Measurements from ENCODE around the gene RNASE11.
A peak's percentile ranks its signal among the peaks of the same experiment; 100 is the strongest.

RNASE11 gene

DNA sequence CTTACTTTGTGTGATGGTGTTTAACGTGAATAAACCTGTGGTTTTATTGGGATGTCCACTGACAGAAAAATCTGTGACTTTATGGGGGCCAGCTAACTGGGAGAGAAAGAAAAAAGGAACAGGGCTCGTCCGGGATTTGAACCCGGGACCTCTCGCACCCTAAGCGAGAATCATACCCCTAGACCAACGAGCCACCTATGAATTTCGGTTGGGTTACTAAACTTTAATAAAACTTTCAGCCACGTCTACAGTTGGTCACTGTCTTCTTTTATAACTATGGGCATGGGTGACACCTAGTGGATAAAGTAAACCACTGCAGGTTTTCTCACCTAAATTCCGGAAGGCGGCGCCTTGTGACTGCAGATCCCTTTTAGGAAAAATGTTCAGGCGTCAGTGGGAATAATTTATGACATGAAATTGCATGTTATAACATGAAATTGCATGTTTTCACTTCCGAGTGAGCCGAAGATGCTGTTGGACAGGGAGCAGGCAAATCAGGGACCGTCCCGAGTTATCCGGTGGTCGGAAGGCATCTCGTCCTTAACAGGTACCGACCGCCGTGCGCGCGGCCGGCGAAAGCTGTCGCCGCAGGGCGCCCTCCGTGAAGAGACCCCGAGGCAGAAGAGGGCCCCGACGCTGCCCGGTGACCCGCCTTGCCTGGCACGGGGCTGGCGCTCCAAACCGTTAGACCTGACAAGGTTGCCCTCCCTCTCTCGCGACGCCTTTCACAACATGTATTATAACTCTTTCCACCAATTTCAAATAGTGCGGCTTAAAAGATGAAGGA lies 21.6 kb upstream of the RNASE11 start:
- H3K4me3 ChIP-seq (ENCODE audit: control insufficient read depth, low read depth, low read length) = peak overlapping the region; percentile 57
- TF ChIP-seq, protein P1, sequence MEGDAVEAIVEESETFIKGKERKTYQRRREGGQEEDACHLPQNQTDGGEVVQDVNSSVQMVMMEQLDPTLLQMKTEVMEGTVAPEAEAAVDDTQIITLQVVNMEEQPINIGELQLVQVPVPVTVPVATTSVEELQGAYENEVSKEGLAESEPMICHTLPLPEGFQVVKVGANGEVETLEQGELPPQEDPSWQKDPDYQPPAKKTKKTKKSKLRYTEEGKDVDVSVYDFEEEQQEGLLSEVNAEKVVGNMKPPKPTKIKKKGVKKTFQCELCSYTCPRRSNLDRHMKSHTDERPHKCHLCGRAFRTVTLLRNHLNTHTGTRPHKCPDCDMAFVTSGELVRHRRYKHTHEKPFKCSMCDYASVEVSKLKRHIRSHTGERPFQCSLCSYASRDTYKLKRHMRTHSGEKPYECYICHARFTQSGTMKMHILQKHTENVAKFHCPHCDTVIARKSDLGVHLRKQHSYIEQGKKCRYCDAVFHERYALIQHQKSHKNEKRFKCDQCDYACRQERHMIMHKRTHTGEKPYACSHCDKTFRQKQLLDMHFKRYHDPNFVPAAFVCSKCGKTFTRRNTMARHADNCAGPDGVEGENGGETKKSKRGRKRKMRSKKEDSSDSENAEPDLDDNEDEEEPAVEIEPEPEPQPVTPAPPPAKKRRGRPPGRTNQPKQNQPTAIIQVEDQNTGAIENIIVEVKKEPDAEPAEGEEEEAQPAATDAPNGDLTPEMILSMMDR (IDR thresholded peaks at IDR 0.05; ENCODE audit: control insufficient read depth, insufficient read depth, low read depth, low read length, missing control alignments) = peak; percentile 90
- DNase-seq (ENCODE audit: low read depth) = peak; percentile 62

DNA sequence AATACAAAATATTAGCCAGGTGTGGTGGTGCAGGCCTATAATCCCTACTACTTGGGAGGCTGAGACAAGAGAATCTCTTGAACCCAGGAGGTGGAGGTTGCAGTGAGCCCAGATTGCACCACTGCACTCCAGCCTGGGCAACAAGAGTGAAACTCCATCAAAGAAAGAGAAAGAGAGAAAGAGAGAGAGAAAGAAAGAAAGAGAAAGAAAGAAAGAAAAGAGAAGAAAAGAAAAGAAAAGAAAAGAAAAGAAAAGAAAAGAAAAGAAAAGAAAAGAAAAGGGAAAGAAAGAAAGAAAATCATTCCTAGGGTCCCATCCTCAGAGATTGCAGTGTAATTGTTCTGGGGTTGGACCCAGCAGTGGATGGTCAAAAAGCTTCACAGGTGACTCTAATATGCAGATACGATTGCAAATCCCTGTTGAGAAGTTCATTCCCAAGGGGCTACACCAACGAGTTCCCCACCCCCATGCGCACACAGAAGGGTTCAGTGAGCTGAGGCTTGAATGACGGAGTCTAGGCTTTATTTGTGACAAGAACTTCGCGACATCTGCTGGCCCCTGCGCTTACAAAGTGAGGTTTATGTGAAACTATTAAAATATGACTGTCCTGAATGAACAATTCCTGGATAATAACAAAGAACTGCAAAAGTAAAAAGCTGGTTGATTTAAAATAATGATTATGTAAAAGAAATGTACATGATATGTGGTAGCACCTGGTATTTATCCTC lies 20.7 kb upstream of the RNASE11 start:
- TF ChIP-seq, protein P1 (IDR thresholded peaks at IDR 0.05; ENCODE audit: control insufficient read depth, insufficient read depth, low read depth, low read length, missing control alignments) = no peak
- no peak overlapping the region for H3K4me3 ChIP-seq (ENCODE audit: control insufficient read depth, low read depth, low read length)
- no peak for DNase-seq (ENCODE audit: low read depth)

DNA sequence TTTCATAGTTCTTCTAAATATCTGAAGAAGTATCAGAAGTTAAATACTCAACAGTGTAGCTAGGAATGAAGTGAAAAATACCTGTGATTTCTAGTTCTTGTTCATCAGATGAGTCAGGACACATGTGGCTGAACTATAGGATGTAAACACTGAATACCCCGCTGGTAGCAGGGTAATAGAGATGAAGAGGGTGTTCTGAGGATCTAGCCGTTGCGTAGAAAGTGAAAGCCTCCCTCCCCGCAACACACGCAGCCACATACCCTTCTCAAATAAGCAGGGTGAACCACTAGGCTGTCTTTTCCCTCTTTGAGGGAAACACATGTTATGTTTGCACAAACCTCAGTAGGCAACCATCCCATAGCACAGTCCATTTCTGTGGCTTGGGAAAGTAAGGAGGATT lies 19.8 kb upstream of the RNASE11 start:
- TF ChIP-seq, protein P1 (IDR thresholded peaks at IDR 0.05; ENCODE audit: control insufficient read depth, insufficient read depth, low read depth, low read length, missing control alignments) = no peak
- DNase-seq (ENCODE audit: low read depth) = no peak
- no peak overlapping the region for H3K4me3 ChIP-seq (ENCODE audit: control insufficient read depth, low read depth, low read length)

DNA sequence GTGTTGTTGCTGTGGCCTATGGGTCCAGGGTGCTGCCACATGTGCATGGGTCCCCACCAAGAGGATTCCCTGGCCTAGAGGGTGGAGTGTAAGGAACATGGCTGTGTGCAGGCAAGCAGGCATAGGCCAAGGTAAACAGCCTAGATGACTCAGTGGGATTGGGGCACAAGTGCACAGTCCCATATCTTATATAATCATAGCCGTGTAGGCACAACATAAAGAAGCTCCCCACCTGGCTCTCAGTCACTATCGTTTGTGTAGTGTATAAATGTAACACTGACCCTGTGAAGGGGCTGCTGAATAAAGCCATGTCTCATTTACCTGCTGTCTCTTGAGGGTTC lies 19.1 kb upstream of the RNASE11 start:
- H3K4me3 ChIP-seq (ENCODE audit: control insufficient read depth, low read depth, low read length) = no peak overlapping the region
- DNase-seq (ENCODE audit: low read depth) = no peak
- TF ChIP-seq, protein P1 (IDR thresholded peaks at IDR 0.05; ENCODE audit: control insufficient read depth, insufficient read depth, low read depth, low read length, missing control alignments) = no peak

DNA sequence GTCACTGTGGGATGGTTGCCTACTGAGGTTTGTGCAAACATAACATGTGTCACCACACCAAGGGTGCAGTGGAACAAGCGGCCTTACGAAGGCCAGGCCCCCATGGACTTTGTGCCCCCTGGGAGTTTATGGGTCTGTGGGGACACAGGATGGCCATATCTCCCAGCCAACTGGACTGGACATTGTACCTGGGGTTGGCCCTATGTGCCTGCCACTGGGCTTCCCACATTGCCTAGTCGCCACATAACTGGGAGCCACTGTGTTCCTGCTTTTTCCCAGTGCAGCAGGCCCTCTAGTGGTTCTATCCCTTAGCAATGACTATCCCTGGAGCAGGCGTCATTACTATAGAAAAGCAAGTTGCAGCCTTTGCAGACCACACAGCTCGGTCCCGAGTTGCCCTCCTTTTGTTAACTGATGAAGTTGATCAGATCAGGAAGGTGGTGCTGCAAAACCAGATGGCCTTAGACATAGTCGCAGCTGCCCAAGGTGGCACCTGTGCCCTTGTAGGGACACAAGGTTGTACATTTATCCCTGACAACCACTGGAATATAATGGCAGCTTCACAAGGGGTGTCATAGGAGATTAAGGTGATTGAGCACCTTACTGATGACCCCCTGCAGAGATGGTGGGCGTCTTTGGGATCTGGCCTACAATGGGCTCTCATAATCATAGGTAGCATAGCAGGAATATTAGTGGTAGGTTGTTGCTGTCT lies 18.5 kb upstream of the RNASE11 start:
- no peak for DNase-seq (ENCODE audit: low read depth)

More for the DNA sequence above, 18.5 kb upstream of the RNASE11 start:
- no peak overlapping the region for H3K4me3 ChIP-seq (ENCODE audit: control insufficient read depth, low read depth, low read length)
- TF ChIP-seq, protein P1 (IDR thresholded peaks at IDR 0.05; ENCODE audit: control insufficient read depth, insufficient read depth, low read depth, low read length, missing control alignments) = peak; percentile 76

All from AG09309 (cell line).